SJCRH30 (cell line): ENCODE measurements around the gene ATP6V1D. TPM values are rescaled to one million over a fixed set of nuclear protein-coding genes. Genes with fewer than 3 reads are reported as not detected.
"Not testable (repeated sequence)": the region's sequence is repeated elsewhere in the genome, so short reads cannot be mapped to it uniquely, and the experiment has no call there.

Experiments used
- DNase-seq, 2 experiments: peaks; one replicate each; pipeline ENCODE4 v3.0.0-alpha.2; 2015 to 2020
- H3K27ac ChIP-seq: fragments of 250-450 bp; sonication (Bioruptor Pico); 2 replicates; pipeline ENCODE4 v1.5.1; 2020; ENCODE audit warnings: mild to moderate bottlenecking, moderate library complexity
- H3K27me3 ChIP-seq: fragments of 250-450 bp; sonication (Bioruptor Pico); 2 replicates; pipeline ENCODE4 v1.5.1; 2020; ENCODE audit warnings: mild to moderate bottlenecking, moderate library complexity
- H3K36me3 ChIP-seq: fragments of 250-450 bp; sonication (Bioruptor Pico); 2 replicates; pipeline ENCODE4 v1.5.1; 2020; ENCODE audit warnings: mild to moderate bottlenecking, moderate library complexity
- H3K4me1 ChIP-seq: fragments of 250-450 bp; sonication (Bioruptor Pico); 2 replicates; pipeline ENCODE4 v1.5.1; 2020; ENCODE audit warnings: mild to moderate bottlenecking, moderate library complexity
- H3K4me3 ChIP-seq: fragments of 250-450 bp; sonication (Bioruptor Pico); 2 replicates; pipeline ENCODE4 v1.5.1; 2020; ENCODE audit warnings: mild to moderate bottlenecking, moderate library complexity
- H3K9me3 ChIP-seq: fragments of 250-450 bp; sonication (Bioruptor Pico); replicated peaks from 2 replicates; pipeline ENCODE4 v1.5.1; 2020; ENCODE audit warnings: mild to moderate bottlenecking, moderate library complexity
- total RNA-seq: library from RNA; depleted of rRNA; stranded (reverse); fragments of >200 nt; shearing (Covaris generic); gene quantifications from 2 replicates; pipeline ENCODE4 v1.2.3, GENCODE V29; 2014; rRNA removed

The ATP6V1D gene
- total RNA-seq, result 65.2 and 77.8 TPM in 2 replicates

GRCh38 chr14:67359775-67360469, at the start of gene ATP6V1D, which contains the start of gene EIF2S1:
ATP6V1D (minus strand) TSS chr14:67359804; CDS start chr14:67359698, 106 bp downstream.
EIF2S1 (plus strand) TSS chr14:67360328; CDS start chr14:67364768, 4,440 bp downstream.
- Histone ChIP-seq H3K4me3 (peak within 1 kb of the TSS; percentile 78), H3K27ac (peak within 1 kb of the TSS; percentile 97), H3K4me1 (peaks cover 6% of the 10 kb centered on the region; the same call in 1 of the 2 replicates), H3K27me3 (no peaks in the 10 kb centered on the region), H3K36me3 (peaks cover 15% of the 10 kb centered on the region), H3K9me3 (no peaks in the 10 kb centered on the region)
- peak; percentile 99 for DNase-seq

- not testable (repeated sequence) for H3K4me3 ChIP-seq, DNase-seq, H3K27ac ChIP-seq, H3K9me3 ChIP-seq, H3K4me1 ChIP-seq, H3K36me3 ChIP-seq, H3K27me3 ChIP-seq
Observed at GRCh38 chr14:67408122-67408801, 48.7 kb upstream of the ATP6V1D start.

GRCh38 chr14:67405771-67406170, 46.2 kb upstream of the ATP6V1D start:
- Histone ChIP-seq H3K27me3 (no peaks in the 10 kb centered on the region), H3K36me3 (no peaks in the 10 kb centered on the region), H3K4me1 (no peaks in the 10 kb centered on the region), H3K4me3 (no peak overlapping the region), H3K27ac (no peak overlapping the region), H3K9me3 (no peaks in the 10 kb centered on the region)
- DNase-seq, result no peak

- Histone ChIP-seq H3K27me3 (no peaks in the 10 kb centered on the region), H3K27ac (no peak overlapping the region), H3K36me3 (no peaks in the 10 kb centered on the region), H3K4me3 (no peak overlapping the region), H3K4me1 (peaks cover 3% of the 10 kb centered on the region; the same call in 1 of the 2 replicates), H3K9me3 (no peaks in the 10 kb centered on the region)
- DNase-seq, result no peak
Observed at GRCh38 chr14:67400434-67400833, 40.8 kb upstream of the ATP6V1D start.

GRCh38 chr14:67397536-67397935, 37.9 kb upstream of the ATP6V1D start:
- no peak for DNase-seq

GRCh38 chr14:67396381-67396970, 36.9 kb upstream of the ATP6V1D start:
- Histone ChIP-seq H3K4me3 (no peak overlapping the region), H3K9me3 (no peaks in the 10 kb centered on the region), H3K36me3 (no peaks in the 10 kb centered on the region), H3K27me3 (no peaks in the 10 kb centered on the region), H3K4me1 (peaks cover 3% of the 10 kb centered on the region; the same call in 1 of the 2 replicates), H3K27ac (no peak overlapping the region)
- DNase-seq, result no peak

More at GRCh38 chr14:67397536-67397935, 37.9 kb upstream of the ATP6V1D start:
- H3K4me1 ChIP-seq, result peaks cover 3% of the 10 kb centered on the region; the same call in 1 of the 2 replicates
- H3K27me3 ChIP-seq, result no peaks in the 10 kb centered on the region
- no peak overlapping the region for H3K27ac ChIP-seq
- no peak overlapping the region for H3K4me3 ChIP-seq
- no peaks in the 10 kb centered on the region for H3K9me3 ChIP-seq
- no peaks in the 10 kb centered on the region for H3K36me3 ChIP-seq

GRCh38 chr14:67395876-67396189, 36.2 kb upstream of the ATP6V1D start:
- no peak for DNase-seq
- Histone ChIP-seq H3K4me3 (no peak overlapping the region), H3K4me1 (peaks cover 3% of the 10 kb centered on the region; the same call in 1 of the 2 replicates), H3K9me3 (no peaks in the 10 kb centered on the region), H3K27me3 (no peaks in the 10 kb centered on the region), H3K36me3 (no peaks in the 10 kb centered on the region), H3K27ac (no peak overlapping the region)

- H3K27me3 ChIP-seq, result no peaks in the 10 kb centered on the region
- H3K36me3 ChIP-seq, result no peaks in the 10 kb centered on the region
- no peak overlapping the region for H3K4me3 ChIP-seq
- peak; percentile 24 to 35 for DNase-seq
- H3K27ac ChIP-seq, result no peak overlapping the region
- H3K4me1 ChIP-seq, result peaks cover 3% of the 10 kb centered on the region; the same call in 1 of the 2 replicates
- no peaks in the 10 kb centered on the region for H3K9me3 ChIP-seq
Observed at GRCh38 chr14:67395086-67395875, 35.7 kb upstream of the ATP6V1D start.

- no peaks in the 10 kb centered on the region for H3K36me3 ChIP-seq
- DNase-seq, result no peak
- no peak overlapping the region for H3K4me3 ChIP-seq
- peaks cover 3% of the 10 kb centered on the region; the same call in 1 of the 2 replicates for H3K4me1 ChIP-seq
- no peaks in the 10 kb centered on the region for H3K9me3 ChIP-seq
- no peak overlapping the region for H3K27ac ChIP-seq
- H3K27me3 ChIP-seq, result no peaks in the 10 kb centered on the region
Observed at GRCh38 chr14:67393689-67394088, 34.1 kb upstream of the ATP6V1D start.

- Histone ChIP-seq H3K27ac (no peak overlapping the region), H3K9me3 (no peaks in the 10 kb centered on the region), H3K36me3 (no peaks in the 10 kb centered on the region), H3K27me3 (no peaks in the 10 kb centered on the region), H3K4me3 (no peak overlapping the region), H3K4me1 (peaks cover 3% of the 10 kb centered on the region; the same call in 1 of the 2 replicates)
- DNase-seq, result no peak
Observed at GRCh38 chr14:67392800-67393199, 33.2 kb upstream of the ATP6V1D start.

GRCh38 chr14:67392123-67392522, 32.5 kb upstream of the ATP6V1D start:
- DNase-seq, result no peak
- H3K9me3 ChIP-seq, result no peaks in the 10 kb centered on the region
- H3K27me3 ChIP-seq, result no peaks in the 10 kb centered on the region
- H3K4me1 ChIP-seq, result peaks cover 3% of the 10 kb centered on the region; the same call in 1 of the 2 replicates
- no peaks in the 10 kb centered on the region for H3K36me3 ChIP-seq
- no peak overlapping the region for H3K27ac ChIP-seq
- no peak overlapping the region for H3K4me3 ChIP-seq

- no peaks in the 10 kb centered on the region for H3K9me3 ChIP-seq
- H3K36me3 ChIP-seq, result peaks cover 5% of the 10 kb centered on the region
- no peak overlapping the region for H3K27ac ChIP-seq
- H3K4me3 ChIP-seq, result no peak overlapping the region
- no peak for DNase-seq
- H3K27me3 ChIP-seq, result no peaks in the 10 kb centered on the region
- H3K4me1 ChIP-seq, result no peaks in the 10 kb centered on the region; the same call in 1 of the 2 replicates
Observed at GRCh38 chr14:67391268-67391667, 31.7 kb upstream of the ATP6V1D start.

- Histone ChIP-seq H3K36me3 (peaks cover 14% of the 10 kb centered on the region), H3K4me3 (no peak overlapping the region), H3K27ac (no peak overlapping the region), H3K4me1 (no peaks in the 10 kb centered on the region), H3K9me3 (no peaks in the 10 kb centered on the region), H3K27me3 (no peaks in the 10 kb centered on the region)
- no peak for DNase-seq
Observed at GRCh38 chr14:67389811-67390534, 30.4 kb upstream of the ATP6V1D start.

- H3K4me1 ChIP-seq, result no peaks in the 10 kb centered on the region
- peaks cover 21% of the 10 kb centered on the region for H3K36me3 ChIP-seq
- DNase-seq, result no peak
- no peaks in the 10 kb centered on the region for H3K27me3 ChIP-seq
- no peak overlapping the region for H3K4me3 ChIP-seq
- no peaks in the 10 kb centered on the region for H3K9me3 ChIP-seq
- H3K27ac ChIP-seq, result no peak overlapping the region
Observed at GRCh38 chr14:67389275-67389674, 29.7 kb upstream of the ATP6V1D start.
